ENCODE data around the gene LRBA. TPM values are rescaled to one million over a fixed set of nuclear protein-coding genes. Genes with fewer than 3 reads are reported as not detected.

The LRBA gene
- total and polyA plus RNA-seq, 9 of the 15 experiments (the other 6 are each of a cell fraction or from before 2014, with no cell fraction given), result 24.2 to 88.7 (median 59.7) TPM

GRCh38 chr4:150262611-150263010 is 752.5 kb downstream of the LRBA start:
- no peak overlapping the region for H2AFZ ChIP-seq (ENCODE audit: low read depth, low read length)
- WGBS (ENCODE audit: insufficient coverage, low coverage, missing lambda C conversion rate), result 66% methylated on average over 6 of the region's 6 CpGs
- no peaks in the 10 kb centered on the region for H3K9me1 ChIP-seq (ENCODE audit: control insufficient read depth, insufficient read depth, low read length)
- in situ Hi-C loops (cut with MboI), result no loop called here
- POLR2A ChIA-PET, result no interaction called here
- no peaks in the 10 kb centered on the region for H3K79me2 ChIP-seq (ENCODE audit: control insufficient read depth, insufficient read depth, low read length)
- H3K9me3 ChIP-seq (replicated peaks; ENCODE audit: control insufficient read depth, insufficient read depth, low read depth, low read length), result no peaks in the 10 kb centered on the region
- H3K4me2 ChIP-seq (ENCODE audit: insufficient read depth, low read length), result no peak overlapping the region
- intact Hi-C loops (cut with micrococcal nuclease), result no loop called here
- DNase-seq (ENCODE audit: extremely low read depth in 1 of 4, low spot score in 3 of 4), result no peak
- H4K20me1 ChIP-seq (replicated peaks; ENCODE audit: control insufficient read depth, insufficient read depth, low read length), result no peaks in the 10 kb centered on the region
- CTCF ChIA-PET (ENCODE audit: low intra/inter-chr PET ratio), result no interaction called here
- no peak overlapping the region for H3K4me3 ChIP-seq
- peak; percentile 48 for ATAC-seq
- no peaks in the 10 kb centered on the region for H3K27me3 ChIP-seq (ENCODE audit: control insufficient read depth in 2 of 2, insufficient read depth in 2 of 2, low read length in 2 of 2)
- peaks cover 13% of the 10 kb centered on the region; the same call in 1 of the 3 replicates for H3K36me3 ChIP-seq (ENCODE audit: control insufficient read depth, insufficient read depth, low read length)
- H3K9ac ChIP-seq (ENCODE audit: insufficient read depth in 1 of 2, low read depth in 2 of 2, low read length in 2 of 2), result no peak overlapping the region
- no peak overlapping the region for H3K27ac ChIP-seq (ENCODE audit: extremely low read depth, low read depth, low read length)
- H3K4me1 ChIP-seq (replicated peaks in 1 of 2; ENCODE audit: control insufficient read depth in 2 of 2, insufficient read depth in 2 of 2, low read length in 2 of 2), result no peaks in the 10 kb centered on the region
- no peak for TF ChIP-seq ZKSCAN1 (IDR thresholded peaks at IDR 0.05; ENCODE audit: low read depth, low read length)
- no peak for TF ChIP-seq KLF16 (IDR thresholded peaks at IDR 0.05)
- BruUV-seq (replicated peaks), result no TSS peak
- FAIRE-seq, result no peak

GRCh38 chr4:150261571-150261970 is 753.5 kb downstream of the LRBA start:
- Histone ChIP-seq H2AFZ (ENCODE audit: low read depth, low read length) (no peak overlapping the region), H3K4me3 (no peak overlapping the region), H3K9me1 (ENCODE audit: control insufficient read depth, insufficient read depth, low read length) (no peaks in the 10 kb centered on the region), H3K27me3 (ENCODE audit: control insufficient read depth in 2 of 2, insufficient read depth in 2 of 2, low read length in 2 of 2) (no peaks in the 10 kb centered on the region), H3K9ac (ENCODE audit: insufficient read depth in 1 of 2, low read depth in 2 of 2, low read length in 2 of 2) (no peak overlapping the region), H3K4me1 (replicated peaks in 1 of 2; ENCODE audit: control insufficient read depth in 2 of 2, insufficient read depth in 2 of 2, low read length in 2 of 2) (0 out of 5 replicates have a peak, but pooled peaks cover 0 to 2% of the 10 kb centered on the region in 2 experiments), H4K20me1 (replicated peaks; ENCODE audit: control insufficient read depth, insufficient read depth, low read length) (no peaks in the 10 kb centered on the region), H3K79me2 (ENCODE audit: control insufficient read depth, insufficient read depth, low read length) (no peaks in the 10 kb centered on the region), H3K36me3 (ENCODE audit: control insufficient read depth, insufficient read depth, low read length) (peaks cover 13% of the 10 kb centered on the region; the same call in 1 of the 3 replicates), H3K27ac (ENCODE audit: extremely low read depth, low read depth, low read length) (no peak overlapping the region), H3K9me3 (replicated peaks; ENCODE audit: control insufficient read depth, insufficient read depth, low read depth, low read length) (no peaks in the 10 kb centered on the region), H3K4me2 (ENCODE audit: insufficient read depth, low read length) (no peak overlapping the region)
- no TSS peak for BruUV-seq (replicated peaks)
- POLR2A ChIA-PET, result no interaction called here
- ATAC-seq (no peak), DNase-seq (ENCODE audit: extremely low read depth in 1 of 4, low spot score in 3 of 4) (no peak), FAIRE-seq (no peak)
- 45% methylated on average over 2 of the region's 2 CpGs for WGBS (ENCODE audit: insufficient coverage, low coverage, missing lambda C conversion rate)
- CTCF ChIA-PET (ENCODE audit: low intra/inter-chr PET ratio), result no interaction called here
- in situ Hi-C loops (cut with MboI) (no loop called here), intact Hi-C loops (cut with micrococcal nuclease) (no loop called here)
- TF ChIP-seq DEAF1 (CRISPR knock-in tag; IDR thresholded peaks at IDR 0.05), result no peak
- no peak for TF ChIP-seq ESRRA (IDR thresholded peaks at IDR 0.05; ENCODE audit: borderline replicate concordance, low read depth)
- no peak for TF ChIP-seq ZNF3 (CRISPR knock-in tag; IDR thresholded peaks at IDR 0.05)
- TF ChIP-seq PHTF2 (CRISPR knock-in tag; IDR thresholded peaks at IDR 0.05), result no peak
- TF ChIP-seq GTF2B (IDR thresholded peaks at IDR 0.05; ENCODE audit: extremely low read depth, insufficient read length), result no peak
- TF ChIP-seq SMARCB1 (IDR thresholded peaks at IDR 0.05; ENCODE audit: insufficient read length, low read depth), result no peak
- TF ChIP-seq GABPB1 (CRISPR knock-in tag; IDR thresholded peaks at IDR 0.05), result no peak
- TF ChIP-seq ZFP36 (IDR thresholded peaks at IDR 0.05; ENCODE audit: low read depth, low read length, partially characterized antibody), result no peak
- no peak for TF ChIP-seq RFX1 (IDR thresholded peaks at IDR 0.05)
- no peak for TF ChIP-seq SIN3B (IDR thresholded peaks at IDR 0.05; ENCODE audit: low read depth)
- TF ChIP-seq CCNT2 (IDR thresholded peaks at IDR 0.05; ENCODE audit: borderline replicate concordance, extremely low read depth, insufficient read length, low read depth, low read length), result no peak
- no peak for TF ChIP-seq TFE3 (CRISPR knock-in tag; IDR thresholded peaks at IDR 0.05)

Data from K562 (cell line).